ENCODE results near the gene SMURF1.
"Not testable (repeated sequence)": the region's sequence is repeated elsewhere in the genome, so short reads cannot be mapped to it uniquely, and the experiment has no call there.

Gene SMURF1

GRCh38 chr7:99047526-99048077, 96.3 kb downstream of the SMURF1 start:
- DNase-seq (ENCODE audit: low read depth) = no peak
- H3K4me3 ChIP-seq (ENCODE audit: control insufficient read depth, low read depth, low read length) = no peak overlapping the region
- TF ChIP-seq CTCF (conservative IDR thresholded peaks at IDR 0.05; ENCODE audit: control insufficient read depth, insufficient read depth, low read depth, low read length) = no peak

- no peak for DNase-seq (ENCODE audit: low read depth)
- TF ChIP-seq CTCF (conservative IDR thresholded peaks at IDR 0.05; ENCODE audit: control insufficient read depth, insufficient read depth, low read depth, low read length) = no peak
- H3K4me3 ChIP-seq (ENCODE audit: control insufficient read depth, low read depth, low read length) = no peak overlapping the region
Observed at GRCh38 chr7:99046722-99047121, 97.2 kb downstream of the SMURF1 start.

GRCh38 chr7:99046262-99046661, 97.6 kb downstream of the SMURF1 start:
- not testable (repeated sequence) for DNase-seq (ENCODE audit: low read depth); H3K4me3 ChIP-seq (ENCODE audit: control insufficient read depth, low read depth, low read length)

GRCh38 chr7:99044858-99045257, 99.0 kb downstream of the SMURF1 start:
- DNase-seq (ENCODE audit: low read depth); H3K4me3 ChIP-seq (ENCODE audit: control insufficient read depth, low read depth, low read length): not testable (repeated sequence)

GRCh38 chr7:99042957-99043356, 101.0 kb downstream of the SMURF1 start:
- no peak for TF ChIP-seq CTCF (conservative IDR thresholded peaks at IDR 0.05; ENCODE audit: control insufficient read depth, insufficient read depth, low read depth, low read length)
- no peak for DNase-seq (ENCODE audit: low read depth)
- no peak overlapping the region for H3K4me3 ChIP-seq (ENCODE audit: control insufficient read depth, low read depth, low read length)

- H3K4me3 ChIP-seq (ENCODE audit: control insufficient read depth, low read depth, low read length) = no peak overlapping the region
- no peak for TF ChIP-seq CTCF (conservative IDR thresholded peaks at IDR 0.05; ENCODE audit: control insufficient read depth, insufficient read depth, low read depth, low read length)
- DNase-seq (ENCODE audit: low read depth) = no peak
Observed at GRCh38 chr7:99041526-99041925, 102.4 kb downstream of the SMURF1 start.

- H3K4me3 ChIP-seq (ENCODE audit: control insufficient read depth, low read depth, low read length) = no peak overlapping the region
- TF ChIP-seq CTCF (conservative IDR thresholded peaks at IDR 0.05; ENCODE audit: control insufficient read depth, insufficient read depth, low read depth, low read length) = peak; percentile 69
- DNase-seq (ENCODE audit: low read depth) = peak; percentile 90
Observed at GRCh38 chr7:99040104-99040958, 103.6 kb downstream of the SMURF1 start.
